ENCODE results near the gene SLC22A23. TPM values are rescaled to one million over a fixed set of nuclear protein-coding genes. Genes with fewer than 3 reads are reported as not detected.
A peak's percentile ranks its signal among the peaks of the same experiment; 100 is the strongest.

Gene SLC22A23
- total and polyA plus RNA-seq, 2 experiments from 2014 or later: 2.4 to 7.3 TPM

DNA sequence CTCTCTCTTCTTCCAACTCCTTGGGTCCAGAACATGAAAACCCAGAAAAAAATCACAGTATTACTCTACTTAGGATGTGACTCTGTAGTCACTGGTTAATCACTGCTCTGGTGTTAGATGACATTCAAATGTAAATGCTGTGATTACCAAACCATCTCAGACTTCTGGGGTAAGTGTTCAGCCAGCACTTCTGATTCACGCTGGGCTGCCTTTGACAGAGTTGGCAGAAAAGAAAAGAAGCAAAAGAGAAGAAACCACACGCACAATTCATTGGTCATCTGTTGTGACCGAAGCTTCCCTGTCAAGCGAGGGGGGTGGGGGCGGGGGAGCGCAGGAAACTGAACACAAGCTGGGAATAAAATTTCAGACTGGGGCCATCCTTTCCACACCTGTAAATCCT, 115.4 kb downstream of the SLC22A23 start:
- H3K36me3 ChIP-seq (ENCODE audit: low read depth): no peaks in the 10 kb centered on the region
- H3K9ac ChIP-seq: peak overlapping the region; percentile 72
- H3K27ac ChIP-seq: peak overlapping the region; percentile 85
- DNase-seq: peak; percentile 97
- H3K9me2 ChIP-seq (ENCODE audit: insufficient read depth): no peaks in the 10 kb centered on the region
- no peaks in the 10 kb centered on the region for H4K20me1 ChIP-seq (ENCODE audit: insufficient read depth)
- peaks cover 12% of the 10 kb centered on the region; the same call in 1 of the 2 replicates for H3K79me2 ChIP-seq (ENCODE audit: insufficient read depth)
- in situ Hi-C loops (cut with MboI): no loop called here
- H3K27me3 ChIP-seq (replicated peaks; ENCODE audit: insufficient read depth): no peaks in the 10 kb centered on the region
- peak overlapping the region; percentile 63 for H3K4me2 ChIP-seq (ENCODE audit: unreplicated experiment)
- H3F3A ChIP-seq (ENCODE audit: insufficient read depth): peaks cover 29% of the 10 kb centered on the region
- 1 to 2% methylated on average over 6 of the region's 6 CpGs for WGBS, 2 experiments (ENCODE audit: low coverage in 1 of 2, low lambda C conversion rate in 2 of 2, missing lambda C conversion rate in 2 of 2)
- peaks cover 44% of the 10 kb centered on the region for H3K4me1 ChIP-seq (ENCODE audit: insufficient read depth)
- H2AFZ ChIP-seq: no peak overlapping the region
- TF ChIP-seq EZH2 (IDR thresholded peaks at IDR 0.05; ENCODE audit: insufficient read depth, poor library complexity, severe bottlenecking) (no peak), EZH2phosphoT487 (IDR thresholded peaks at IDR 0.05; ENCODE audit: insufficient read depth, low read depth) (peak; percentile 69; the same call in 1 of the 2 replicates)
- H3K4me3 ChIP-seq: peak overlapping the region; percentile 46
- H3K9me3 ChIP-seq (ENCODE audit: low read depth): no peaks in the 10 kb centered on the region

DNA sequence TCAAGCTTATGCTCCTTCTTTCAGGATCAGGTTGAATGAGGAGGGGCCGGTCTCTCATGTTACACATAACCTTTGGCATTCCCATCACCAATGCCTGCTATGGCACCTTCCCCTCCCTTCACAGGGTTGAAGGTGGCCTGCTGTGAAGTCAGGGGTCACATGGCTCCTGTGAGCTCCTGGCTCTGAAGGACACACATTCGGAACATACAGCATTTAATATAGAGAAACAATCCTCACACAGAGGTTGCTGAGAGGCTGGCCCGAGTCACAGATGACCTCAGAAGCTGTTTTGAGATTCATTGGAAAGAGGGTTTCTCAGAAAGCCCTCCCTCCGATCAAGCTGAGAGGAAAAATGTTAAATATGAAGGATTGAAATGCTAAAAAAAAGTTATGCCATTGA, 116.0 kb downstream of the SLC22A23 start:
- Histone ChIP-seq H2AFZ (peak overlapping the region; percentile 47), H3K9me2 (ENCODE audit: insufficient read depth) (no peaks in the 10 kb centered on the region), H3K4me1 (ENCODE audit: insufficient read depth) (peaks cover 44% of the 10 kb centered on the region), H3K4me3 (peak overlapping the region; percentile 30), H3K27me3 (replicated peaks; ENCODE audit: insufficient read depth) (no peaks in the 10 kb centered on the region), H3K9me3 (ENCODE audit: low read depth) (no peaks in the 10 kb centered on the region), H3K36me3 (ENCODE audit: low read depth) (no peaks in the 10 kb centered on the region), H3K9ac (peak overlapping the region; percentile 72), H3F3A (ENCODE audit: insufficient read depth) (peaks cover 29% of the 10 kb centered on the region), H3K4me2 (ENCODE audit: unreplicated experiment) (peak overlapping the region; percentile 63), H3K79me2 (ENCODE audit: insufficient read depth) (peaks cover 12% of the 10 kb centered on the region; the same call in 1 of the 2 replicates), H3K27ac (peak overlapping the region; percentile 85), H4K20me1 (ENCODE audit: insufficient read depth) (no peaks in the 10 kb centered on the region)
- peak; percentile 64 for DNase-seq
- WGBS, 2 experiments (ENCODE audit: low coverage in 1 of 2, low lambda C conversion rate in 2 of 2, missing lambda C conversion rate in 2 of 2): 36 to 40% methylated on average over 4 of the region's 4 CpGs
- in situ Hi-C loops (cut with MboI): no loop called here
- TF ChIP-seq EZH2 (IDR thresholded peaks at IDR 0.05; ENCODE audit: insufficient read depth, poor library complexity, severe bottlenecking) (no peak), EZH2phosphoT487 (IDR thresholded peaks at IDR 0.05; ENCODE audit: insufficient read depth, low read depth) (no peak)

- Histone ChIP-seq H3K79me2 (ENCODE audit: insufficient read depth) (peaks cover 12% of the 10 kb centered on the region; the same call in 1 of the 2 replicates), H2AFZ (peak overlapping the region; percentile 47; the same call in 1 of the 2 replicates), H3K9ac (peak overlapping the region; percentile 72), H3K4me1 (ENCODE audit: insufficient read depth) (peaks cover 44% of the 10 kb centered on the region), H3K9me3 (ENCODE audit: low read depth) (no peaks in the 10 kb centered on the region), H3K36me3 (ENCODE audit: low read depth) (no peaks in the 10 kb centered on the region), H3K4me2 (ENCODE audit: unreplicated experiment) (peak overlapping the region; percentile 63), H3K4me3 (peak overlapping the region; percentile 30; the same call in 1 of the 2 replicates), H3K27ac (peak overlapping the region; percentile 85), H3K27me3 (replicated peaks; ENCODE audit: insufficient read depth) (no peaks in the 10 kb centered on the region), H4K20me1 (ENCODE audit: insufficient read depth) (no peaks in the 10 kb centered on the region), H3F3A (ENCODE audit: insufficient read depth) (peaks cover 29% of the 10 kb centered on the region), H3K9me2 (ENCODE audit: insufficient read depth) (no peaks in the 10 kb centered on the region)
- DNase-seq: peak; percentile 70
- in situ Hi-C loops (cut with MboI): no loop called here
- WGBS, 2 experiments (ENCODE audit: low coverage in 1 of 2, low lambda C conversion rate in 2 of 2, missing lambda C conversion rate in 2 of 2): 33% methylated on average over 12 of the region's 12 CpGs
- TF ChIP-seq EZH2 (IDR thresholded peaks at IDR 0.05; ENCODE audit: insufficient read depth, poor library complexity, severe bottlenecking): no peak
Measured at GRCh38 chr6:3340358-3340802, 116.5 kb downstream of the SLC22A23 start.

- H3K9ac ChIP-seq: peak overlapping the region; percentile 72
- no peaks in the 10 kb centered on the region for H3K9me2 ChIP-seq (ENCODE audit: insufficient read depth)
- no peak for TF ChIP-seq EZH2 (IDR thresholded peaks at IDR 0.05; ENCODE audit: insufficient read depth, poor library complexity, severe bottlenecking)
- TF ChIP-seq EZH2phosphoT487 (IDR thresholded peaks at IDR 0.05; ENCODE audit: insufficient read depth, low read depth): no peak
- peaks cover 12% of the 10 kb centered on the region for H3K79me2 ChIP-seq (ENCODE audit: insufficient read depth)
- H3K4me1 ChIP-seq (ENCODE audit: insufficient read depth): peaks cover 44% of the 10 kb centered on the region
- H3K4me3 ChIP-seq: no peak overlapping the region
- peak overlapping the region; percentile 63 for H3K4me2 ChIP-seq (ENCODE audit: unreplicated experiment)
- H3F3A ChIP-seq (ENCODE audit: insufficient read depth): peaks cover 29% of the 10 kb centered on the region
- no peaks in the 10 kb centered on the region for H3K36me3 ChIP-seq (ENCODE audit: low read depth)
- H3K9me3 ChIP-seq (ENCODE audit: low read depth): no peaks in the 10 kb centered on the region
- in situ Hi-C loops (cut with MboI): no loop called here
- 0 out of 2 replicates have a peak overlapping the region, but pooled peaks have one; percentile 47 for H2AFZ ChIP-seq
- peak overlapping the region; percentile 85 for H3K27ac ChIP-seq
- DNase-seq: no peak
- WGBS, 2 experiments (ENCODE audit: low coverage in 1 of 2, low lambda C conversion rate in 2 of 2, missing lambda C conversion rate in 2 of 2): 94 to 96% methylated on average over 5 of the region's 5 CpGs
- H3K27me3 ChIP-seq (replicated peaks; ENCODE audit: insufficient read depth): no peaks in the 10 kb centered on the region
- H4K20me1 ChIP-seq (ENCODE audit: insufficient read depth): no peaks in the 10 kb centered on the region
Measured at GRCh38 chr6:3339811-3340210, 117.0 kb downstream of the SLC22A23 start.
